CD4-positive, alpha-beta memory T cell (primary cell): ENCODE data around the gene MRTO4. TPM values are rescaled to one million over a fixed set of nuclear protein-coding genes. Genes with fewer than 3 reads are reported as not detected.
"Not testable (repeated sequence)": the region's sequence is repeated elsewhere in the genome, so short reads cannot be mapped to it uniquely, and the experiment has no call there.

Experiments used
- CTCF ChIA-PET: fragments of 350-600 bp; sonication (Branson Sonifier 250); formaldehyde crosslinking; loops from one replicate; lab custom pipeline; 2021; ENCODE audit warnings: inconsistent platforms; ENCODE audit not compliant: partially characterized antibody; lab: Charles Lee
- POLR2A ChIA-PET: fragments of 350-600 bp; sonication (Branson Sonifier 250); formaldehyde crosslinking; loops from one replicate; lab custom pipeline; 2021; ENCODE audit not compliant: partially characterized antibody; lab: Charles Lee
- DNase-seq, 5 donors: peaks; one replicate each; pipeline versions ENCODE4 v3.0.0 to v3.0.0-alpha.2; 2020 to 2022; ENCODE audit warnings: mixed read lengths in 1 of 5
- H3K27ac ChIP-seq: one replicate; pipeline ENCODE4 v1.7.0; 2013; ENCODE audit warnings: low read depth, low read length
- H3K27me3 ChIP-seq: 2 replicates; pipeline ENCODE4 v1.7.0; 2013; ENCODE audit warnings: mild to moderate bottlenecking, low read length, moderate library complexity; ENCODE audit not compliant: insufficient read depth
- H3K36me3 ChIP-seq: 2 replicates; pipeline ENCODE4 v1.7.0; 2013; ENCODE audit warnings: mild to moderate bottlenecking, low read length, moderate library complexity; ENCODE audit not compliant: insufficient read depth
- H3K4me1 ChIP-seq: 2 replicates; pipeline ENCODE4 v1.7.0; 2013; ENCODE audit warnings: mild to moderate bottlenecking, low read length, moderate library complexity; ENCODE audit not compliant: insufficient read depth
- H3K4me3 ChIP-seq, 2 donors: one replicate each; pipeline ENCODE4 v1.7.0; 2013; ENCODE audit warnings: low read length in 2 of 2, mild to moderate bottlenecking in 1 of 2
- H3K9me3 ChIP-seq, 2 donors: one replicate each; pipeline ENCODE4 v1.7.0; 2013; ENCODE audit warnings: low read length in 2 of 2, control low read depth in 1 of 2; ENCODE audit not compliant: control insufficient read depth in 1 of 2
- H3K27ac Mint-ChIP-seq, 7 donors: one replicate each; pipeline ENCODE4 v1.8.0; 2020 to 2021; ENCODE audit warnings: mixed read lengths in 7 of 7, mild to moderate bottlenecking in 6 of 7, inconsistent platforms in 3 of 7, moderate library complexity in 3 of 7
- H3K27me3 Mint-ChIP-seq, 2 donors: one replicate each; pipeline ENCODE4 v1.8.0; 2020 to 2021; ENCODE audit warnings: mixed read lengths in 2 of 2
- H3K36me3 Mint-ChIP-seq, 2 donors: one replicate each; pipeline ENCODE4 v1.8.0; 2020 to 2021; ENCODE audit warnings: mixed read lengths in 2 of 2, inconsistent platforms in 1 of 2, mild to moderate bottlenecking in 1 of 2
- H3K4me1 Mint-ChIP-seq, 4 donors: one replicate each; pipeline ENCODE4 v1.8.0; 2020 to 2021; ENCODE audit warnings: mixed read lengths in 4 of 4, mild to moderate bottlenecking in 1 of 4
- H3K4me3 Mint-ChIP-seq, 8 donors: one replicate each; pipeline ENCODE4 v1.8.0; 2020 to 2021; ENCODE audit warnings: mixed read lengths in 8 of 8, mild to moderate bottlenecking in 7 of 8, moderate library complexity in 6 of 8, inconsistent platforms in 3 of 8
- H3K9me3 Mint-ChIP-seq, 8 donors: one replicate each; pipeline ENCODE4 v1.8.0; 2020 to 2021; ENCODE audit warnings: mixed read lengths in 8 of 8, mild to moderate bottlenecking in 5 of 8, inconsistent platforms in 3 of 8, moderate library complexity in 1 of 8
- intact Hi-C: fragments of 100-400 bp; cut with micrococcal nuclease; formaldehyde crosslinking; loops from one replicate; pipeline ENCODE4 v1.15.1; 2023
- polyA plus RNA-seq, 2 donors: library from polyadenylated mRNA; unstranded; fragments of 300-500 nt; fragmentation: Illumina TruSeq; gene quantifications; one replicate each; pipeline ENCODE4 v1.2.3, GENCODE V29; 2021
- total RNA-seq, 2 experiments: library from RNA; stranded (reverse); gene quantifications; one replicate each; pipeline ENCODE4 v1.2.3, GENCODE V29; 2021

The MRTO4 gene
- total and polyA plus RNA-seq, 4 experiments from 2014 or later, result 14.1 to 23.7 (median 17.8) TPM

GRCh38 chr1:19284881-19285280, 33.3 kb downstream of the MRTO4 start:
- Histone ChIP-seq H3K4me1 (peaks cover 6% of the 10 kb centered on the region), H3K9me3 (no peaks in the 10 kb centered on the region), H3K4me3 (no peak overlapping the region), H3K27ac (no peak overlapping the region), H3K36me3 (no peaks in the 10 kb centered on the region), H3K27me3 (no peaks in the 10 kb centered on the region)
- POLR2A ChIA-PET, result no interaction called here
- intact Hi-C loops, result no loop called here
- no peak overlapping the region for H3K4me3 Mint-ChIP-seq
- peaks cover 0 to 10% (median 1%) of the 10 kb centered on the region in 4 donors for H3K4me1 Mint-ChIP-seq
- H3K27ac Mint-ChIP-seq, result no peak overlapping the region
- DNase-seq, result no peak
- H3K36me3 Mint-ChIP-seq, result peaks cover 0 to 2% of the 10 kb centered on the region in 2 donors
- peaks cover 0 to 4% of the 10 kb centered on the region in 2 donors for H3K27me3 Mint-ChIP-seq
- no peaks in the 10 kb centered on the region for H3K9me3 Mint-ChIP-seq
- CTCF ChIA-PET, result no interaction called here

DNA sequence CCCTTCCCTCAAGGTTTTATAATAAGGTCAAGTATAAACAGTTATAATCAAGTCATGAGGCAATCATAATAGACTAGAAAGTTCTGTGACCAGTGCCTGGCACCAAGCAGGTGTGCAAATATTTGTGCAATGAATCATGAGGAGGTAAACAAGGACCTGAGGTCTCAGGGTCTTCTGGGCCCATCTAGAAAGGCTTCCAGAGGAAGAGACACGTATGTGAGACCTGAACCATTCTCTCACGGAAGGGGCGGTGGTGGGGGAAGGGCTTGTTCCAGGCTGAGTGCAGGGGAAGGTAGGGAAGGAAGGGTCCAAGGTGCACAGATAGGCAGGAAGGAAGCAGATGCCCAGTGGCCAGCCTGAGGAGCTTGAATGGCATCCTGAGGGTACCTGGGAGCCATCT, 33.8 kb downstream of the MRTO4 start:
- DNase-seq, H3K36me3 ChIP-seq, H3K9me3 ChIP-seq, H3K27ac ChIP-seq, CTCF ChIA-PET, H3K27ac Mint-ChIP-seq, H3K9me3 Mint-ChIP-seq, H3K4me3 Mint-ChIP-seq, H3K27me3 ChIP-seq, H3K4me3 ChIP-seq, H3K36me3 Mint-ChIP-seq, H3K4me1 ChIP-seq, H3K4me1 Mint-ChIP-seq, POLR2A ChIA-PET, intact Hi-C loops, H3K27me3 Mint-ChIP-seq: not testable (repeated sequence)

- H3K36me3 Mint-ChIP-seq, H3K27me3 ChIP-seq, intact Hi-C loops, H3K9me3 Mint-ChIP-seq, H3K27me3 Mint-ChIP-seq, H3K4me3 Mint-ChIP-seq, POLR2A ChIA-PET, H3K4me1 Mint-ChIP-seq, H3K4me3 ChIP-seq, H3K36me3 ChIP-seq, DNase-seq, H3K27ac Mint-ChIP-seq, CTCF ChIA-PET, H3K4me1 ChIP-seq, H3K27ac ChIP-seq, H3K9me3 ChIP-seq: not testable (repeated sequence)
Observed at GRCh38 chr1:19285807-19286206, 34.2 kb downstream of the MRTO4 start.

- peak overlapping the region in 1 of 7 donors; percentile 75 for H3K27ac Mint-ChIP-seq
Observed at GRCh38 chr1:19287436-19288185, 36.0 kb downstream of the MRTO4 start.

DNA sequence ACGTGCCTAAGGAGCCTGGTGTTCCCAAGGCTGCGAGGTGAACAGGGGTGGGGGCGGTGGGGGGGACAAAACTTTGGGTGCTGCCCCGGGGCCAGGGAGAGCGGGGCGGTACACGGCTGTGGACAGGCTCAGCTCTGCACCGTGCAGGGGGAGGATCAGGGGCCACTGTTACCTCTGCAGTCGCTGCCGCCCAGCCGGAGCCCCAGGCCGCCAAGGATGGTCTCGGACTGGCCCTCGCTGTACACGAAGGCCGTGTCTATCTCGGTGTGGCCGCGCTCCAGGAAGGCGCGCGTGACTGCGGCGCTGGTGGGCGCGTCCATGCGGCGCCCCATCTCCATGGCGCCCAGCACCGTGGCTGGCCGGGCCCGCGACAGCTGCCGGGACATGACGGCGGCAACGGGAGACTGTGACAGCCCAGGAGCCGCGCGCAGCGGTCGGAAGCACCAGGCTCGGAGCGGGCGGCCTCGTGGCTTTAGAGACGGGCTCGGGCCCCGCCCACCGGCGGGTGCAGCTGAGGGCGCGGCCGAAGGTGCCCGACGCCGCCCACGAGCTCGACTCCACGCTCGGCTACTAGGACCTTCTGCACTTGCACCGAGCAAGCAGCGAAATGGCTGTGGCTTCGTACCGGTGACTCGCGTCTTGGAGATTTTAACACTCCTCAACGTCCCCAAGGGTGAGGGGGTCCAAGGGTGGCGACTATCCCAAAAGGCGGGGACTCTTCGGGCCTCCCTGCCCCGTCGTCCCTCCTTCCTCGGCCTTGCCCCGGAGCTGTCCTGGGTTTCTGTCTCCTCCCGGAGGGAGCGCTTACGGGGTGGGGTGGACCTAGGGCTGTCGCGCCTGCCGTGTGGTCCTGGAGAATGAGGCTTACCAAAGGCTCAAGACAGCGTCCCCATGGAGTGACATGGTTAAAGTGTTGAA, 37.0 kb downstream of the MRTO4 start, which contains the start of gene AKR7A3:
AKR7A3 (minus strand) TSS at position 447 of the 918 bp plus-strand sequence; CDS start at position 386, 61 bp downstream.
- H3K9me3 ChIP-seq, H3K27me3 Mint-ChIP-seq, H3K27ac Mint-ChIP-seq, H3K36me3 Mint-ChIP-seq, H3K27ac ChIP-seq, H3K4me1 ChIP-seq, H3K27me3 ChIP-seq, POLR2A ChIA-PET, intact Hi-C loops, CTCF ChIA-PET, H3K36me3 ChIP-seq, H3K4me1 Mint-ChIP-seq: not testable (repeated sequence)
- peaks cover 0 to 14% (median under 1%) of the 10 kb centered on the region in 8 donors for H3K9me3 Mint-ChIP-seq
- H3K4me3 Mint-ChIP-seq, result peak within 1 kb of the TSS; percentile 52 to 76 (median 64)
- peak within 1 kb of the TSS in 1 of 2 donors; percentile 35 for H3K4me3 ChIP-seq
- DNase-seq, result peak; percentile 45 to 64 (median 54)

More at GRCh38 chr1:19287436-19288185, 36.0 kb downstream of the MRTO4 start:
- Histone ChIP-seq H3K27me3 (no peaks in the 10 kb centered on the region), H3K4me3 (no peak overlapping the region), H3K27ac (no peak overlapping the region), H3K9me3 (no peaks in the 10 kb centered on the region), H3K36me3 (no peaks in the 10 kb centered on the region), H3K4me1 (peaks cover 6% of the 10 kb centered on the region)
- Mint-ChIP-seq H3K36me3 (peaks cover 3 to 8% of the 10 kb centered on the region in 2 donors), H3K27me3 (peaks cover 0 to 4% of the 10 kb centered on the region in 2 donors), H3K9me3 (peaks cover 0 to 6% (median 0%) of the 10 kb centered on the region in 8 donors), H3K4me3 (peak overlapping the region; percentile 52 to 76 (median 64)), H3K4me1 (peaks cover 0 to 10% (median 1%) of the 10 kb centered on the region in 4 donors)
- CTCF ChIA-PET, result no interaction called here
- intact Hi-C loops, result no loop called here
- POLR2A ChIA-PET, result interaction anchor here (0.6 kb wide), 1 partner anchor 339 kb away, joined by 3 read pairs; no protein-coding TSS in a partner anchor
- DNase-seq, result no peak

- Mint-ChIP-seq H3K4me1 (peaks cover 0 to 10% (median 1%) of the 10 kb centered on the region in 4 donors), H3K4me3 (peak overlapping the region; percentile 7 to 76 (median 50)), H3K9me3 (peaks cover 0 to 17% (median 4%) of the 10 kb centered on the region in 8 donors), H3K36me3 (peaks cover 6 to 10% of the 10 kb centered on the region in 2 donors), H3K27ac (no peak overlapping the region), H3K27me3 (peaks cover 0 to 4% of the 10 kb centered on the region in 2 donors)
- no peak for DNase-seq
- ChIA-PET CTCF (no interaction called here), POLR2A (no interaction called here)
- no peaks in the 10 kb centered on the region for H3K36me3 ChIP-seq
- H3K4me1 ChIP-seq, result peaks cover 6% of the 10 kb centered on the region
- intact Hi-C loops, result no loop called here
- H3K27me3 ChIP-seq, result no peaks in the 10 kb centered on the region
- peak overlapping the region in 1 of 2 donors; percentile 35 for H3K4me3 ChIP-seq
- no peak overlapping the region for H3K27ac ChIP-seq
- H3K9me3 ChIP-seq, result peaks cover 0 to under 1% of the 10 kb centered on the region in 2 donors
Observed at GRCh38 chr1:19289244-19289643, 37.6 kb downstream of the MRTO4 start.

- Mint-ChIP-seq H3K36me3 (peaks cover 8 to 23% of the 10 kb centered on the region in 2 donors), H3K27me3 (no peaks in the 10 kb centered on the region), H3K4me1 (peaks cover 0 to 3% (median under 1%) of the 10 kb centered on the region in 4 donors), H3K27ac (no peak overlapping the region), H3K9me3 (peaks cover 0 to 35% (median 18%) of the 10 kb centered on the region in 8 donors), H3K4me3 (no peak overlapping the region)
- H3K27ac ChIP-seq, result no peak overlapping the region
- H3K4me3 ChIP-seq, result no peak overlapping the region
- DNase-seq, result no peak
- H3K36me3 ChIP-seq, result no peaks in the 10 kb centered on the region
- H3K27me3 ChIP-seq, result no peaks in the 10 kb centered on the region
- ChIA-PET CTCF (no interaction called here), POLR2A (interaction anchor here (0.8 kb wide), 1 partner anchor 17 kb away, joined by 3 read pairs; the partner anchor contains the start of gene AKR7A2)
- H3K9me3 ChIP-seq, result peaks cover 0 to 10% of the 10 kb centered on the region in 2 donors
- no peaks in the 10 kb centered on the region for H3K4me1 ChIP-seq
- intact Hi-C loops, result no loop called here
Observed at GRCh38 chr1:19294638-19295037, 43.0 kb downstream of the MRTO4 start.
